HG03342 (cell line): ENCODE measurements around the gene RAB11FIP4.

ENCODE experiments used
- ATAC-seq: cut with Tn5 transposase; IDR thresholded peaks from one replicate; pipeline ENCODE4 v1.9.1; 2021; ENCODE audit warnings: mild to moderate bottlenecking, moderate library complexity; ENCODE audit not compliant: unreplicated experiment

RAB11FIP4 gene

DNA sequence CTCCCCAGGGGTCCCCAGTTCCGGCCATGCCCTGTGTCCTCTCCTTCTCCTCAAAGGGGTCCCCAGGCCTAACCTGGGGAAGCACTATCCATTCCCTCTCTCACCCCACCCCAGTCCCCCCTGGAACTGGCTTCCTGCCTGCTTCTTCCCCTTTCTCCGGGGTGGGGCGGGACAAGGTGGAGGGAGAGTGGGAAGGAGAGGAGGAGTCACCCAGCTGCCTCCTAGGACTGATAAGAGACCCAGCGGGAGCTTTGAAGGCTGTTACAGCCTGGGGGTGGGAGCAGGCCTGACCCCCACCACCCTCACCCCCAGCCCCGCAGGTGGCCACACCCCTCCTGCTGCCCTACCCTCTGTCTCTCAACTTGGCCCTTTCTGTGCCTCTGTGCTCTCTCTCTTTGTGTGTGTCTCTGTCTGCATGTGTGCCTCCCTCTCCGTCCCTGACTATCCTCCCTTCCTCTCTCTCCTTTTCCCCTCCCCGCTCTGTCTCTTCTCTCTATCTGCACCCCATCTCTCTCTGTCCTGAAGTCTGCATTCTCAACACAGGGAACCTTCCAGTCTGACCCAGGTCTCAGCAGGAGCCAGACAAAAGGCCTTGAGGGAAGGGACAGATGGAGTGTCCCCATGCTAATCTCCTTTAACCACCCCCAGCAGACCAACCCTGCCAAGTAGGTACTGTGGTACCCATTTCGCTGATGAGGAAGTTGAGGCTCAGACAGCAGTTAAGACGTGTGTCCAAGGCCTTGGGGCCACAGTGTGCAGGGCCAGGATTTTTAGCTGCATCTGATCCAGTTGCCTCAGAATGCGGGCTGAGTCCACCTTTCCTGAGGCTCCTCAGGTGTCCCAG, 66.1 kb downstream of the RAB11FIP4 start:
- no peak for ATAC-seq

DNA sequence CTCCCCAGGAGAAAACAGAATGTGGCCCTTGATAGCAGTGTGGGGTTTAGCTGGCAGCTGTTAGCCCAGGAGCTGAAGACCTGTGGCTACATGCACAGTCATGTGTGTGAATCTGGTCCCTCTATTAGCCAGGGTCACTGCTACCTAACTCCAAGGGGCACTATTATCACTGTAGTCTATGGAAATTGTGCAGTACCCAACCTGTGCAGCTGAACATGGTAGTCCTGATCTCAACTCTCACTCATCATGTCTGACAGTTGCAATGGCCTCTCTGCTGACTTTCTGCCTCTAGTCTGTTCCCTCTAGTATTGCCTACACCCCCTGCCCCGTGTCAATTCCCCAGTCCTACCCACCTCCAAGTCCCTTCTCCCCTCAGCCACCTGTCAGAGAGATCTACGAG, 67.4 kb downstream of the RAB11FIP4 start:
- no peak for ATAC-seq

DNA sequence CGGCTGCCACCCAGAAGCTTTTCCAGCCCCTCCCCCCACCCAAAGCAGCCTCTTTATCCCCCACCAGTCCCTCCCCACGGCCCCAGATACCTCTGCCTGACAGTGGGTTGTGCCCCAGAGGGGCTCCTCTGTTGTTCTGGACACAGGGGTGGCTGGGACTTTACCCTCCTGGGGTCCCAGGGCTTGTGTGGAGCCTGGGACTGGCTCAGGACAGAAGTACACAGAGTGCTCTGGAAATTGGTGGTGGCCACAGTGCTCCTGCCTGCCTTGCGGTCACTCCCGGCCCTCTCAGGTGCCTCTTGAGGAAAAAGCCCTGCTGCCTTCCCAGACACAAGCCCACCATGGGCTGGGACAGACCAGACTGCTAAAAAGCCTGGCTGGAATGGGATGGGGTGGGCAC, 68.2 kb downstream of the RAB11FIP4 start:
- no peak for ATAC-seq

DNA sequence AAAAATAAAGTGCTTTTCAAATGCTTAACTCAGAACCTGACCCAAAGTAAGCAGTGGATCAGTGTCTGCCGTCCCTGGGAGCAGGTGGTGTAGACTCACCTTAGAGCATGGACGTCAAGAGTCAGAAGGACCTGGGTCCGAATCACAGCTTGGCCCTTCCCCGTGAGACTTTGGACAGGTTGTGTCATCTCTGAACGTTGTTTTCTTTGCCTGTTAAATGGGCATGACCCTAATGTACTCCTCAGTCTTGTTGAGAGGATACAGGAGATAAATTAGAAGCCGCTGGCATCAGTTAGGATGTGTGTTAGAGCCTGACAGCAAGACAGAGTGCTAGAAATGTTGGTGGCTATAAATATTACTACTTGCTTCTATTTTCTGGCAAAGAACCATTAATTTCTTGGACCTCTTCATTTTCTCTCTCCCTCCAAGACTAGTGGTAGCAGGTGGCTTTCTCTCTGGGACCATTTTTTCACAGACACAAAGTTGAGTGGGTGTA, 68.8 kb downstream of the RAB11FIP4 start:
- no peak for ATAC-seq

DNA sequence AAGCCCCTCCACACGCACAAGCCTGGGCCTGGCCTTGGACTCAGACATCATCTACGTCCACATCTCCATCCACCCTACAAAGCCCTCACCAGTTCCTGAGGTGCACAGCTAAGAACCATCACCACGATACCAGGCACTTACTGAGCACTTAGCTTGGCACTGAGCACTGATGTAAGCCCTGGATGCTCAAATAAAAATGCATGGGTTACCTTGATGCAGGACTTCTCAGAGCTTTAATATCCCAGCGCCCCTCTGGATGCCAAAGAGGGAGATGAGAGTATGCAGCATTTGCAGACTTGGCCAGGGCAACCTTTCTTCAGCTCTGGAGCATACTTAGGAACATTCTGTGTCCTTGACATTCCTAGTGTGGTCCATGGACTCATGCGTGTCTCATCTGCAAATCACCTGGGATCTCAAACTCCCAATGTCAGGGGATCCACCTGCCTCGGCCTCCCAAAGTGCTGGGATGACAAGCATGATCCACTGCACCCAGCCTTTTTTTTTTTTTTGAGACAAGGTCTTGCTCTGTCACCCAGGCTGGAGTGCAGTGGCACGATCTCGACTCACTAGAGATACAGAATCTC, 69.8 kb downstream of the RAB11FIP4 start:
- no peak for ATAC-seq

DNA sequence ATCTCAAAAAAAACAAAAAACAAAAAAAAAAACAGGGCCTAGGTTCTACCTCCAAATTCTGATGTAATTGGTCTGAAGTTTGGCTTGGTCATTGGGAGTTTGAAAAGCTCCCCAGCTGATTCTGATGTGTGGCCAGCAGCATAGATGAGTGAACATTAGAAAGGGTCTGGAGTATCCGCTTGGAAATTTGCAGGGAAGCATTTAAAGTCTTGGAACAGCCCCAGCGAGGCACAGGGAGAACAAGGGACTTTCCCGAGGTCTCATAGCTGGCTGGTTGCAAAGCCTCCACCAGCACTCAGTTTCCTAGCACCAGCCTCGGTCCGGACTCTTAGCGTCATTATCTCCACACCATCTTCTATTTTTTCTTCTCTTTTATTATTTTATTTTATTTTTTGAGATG, 70.8 kb downstream of the RAB11FIP4 start:
- no peak for ATAC-seq

DNA sequence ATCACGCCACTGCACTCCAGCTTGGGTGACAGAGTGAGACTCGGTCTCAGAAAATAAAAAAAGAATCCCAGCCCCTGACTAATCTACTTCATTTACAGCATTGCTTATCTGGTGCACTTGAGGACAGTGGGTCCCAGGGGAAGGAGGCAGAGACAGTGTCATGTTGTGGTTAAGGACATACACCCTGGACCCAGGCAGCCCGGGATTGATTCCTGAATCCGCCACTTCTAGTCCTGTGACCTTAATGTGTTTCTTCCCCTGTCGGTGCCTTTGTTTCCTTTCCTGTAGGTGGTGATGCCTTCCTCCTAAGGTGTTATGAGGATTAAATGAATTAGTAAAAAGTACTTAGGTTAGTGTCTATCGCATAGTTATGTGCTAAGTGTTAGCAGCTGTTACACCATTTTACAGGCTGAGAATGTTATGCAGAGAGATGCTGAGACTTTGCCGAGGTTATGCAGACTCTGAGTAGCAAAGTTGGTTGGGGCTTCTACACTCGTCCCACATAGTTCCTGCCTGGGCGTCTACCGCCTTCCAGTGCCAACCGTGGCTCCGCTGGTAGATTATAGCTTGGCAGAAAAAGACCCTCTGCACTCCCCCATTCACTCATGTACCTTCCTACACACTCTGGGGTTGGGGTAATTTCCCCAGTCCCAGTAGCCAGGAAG, 74.8 kb downstream of the RAB11FIP4 start:
- no peak for ATAC-seq

DNA sequence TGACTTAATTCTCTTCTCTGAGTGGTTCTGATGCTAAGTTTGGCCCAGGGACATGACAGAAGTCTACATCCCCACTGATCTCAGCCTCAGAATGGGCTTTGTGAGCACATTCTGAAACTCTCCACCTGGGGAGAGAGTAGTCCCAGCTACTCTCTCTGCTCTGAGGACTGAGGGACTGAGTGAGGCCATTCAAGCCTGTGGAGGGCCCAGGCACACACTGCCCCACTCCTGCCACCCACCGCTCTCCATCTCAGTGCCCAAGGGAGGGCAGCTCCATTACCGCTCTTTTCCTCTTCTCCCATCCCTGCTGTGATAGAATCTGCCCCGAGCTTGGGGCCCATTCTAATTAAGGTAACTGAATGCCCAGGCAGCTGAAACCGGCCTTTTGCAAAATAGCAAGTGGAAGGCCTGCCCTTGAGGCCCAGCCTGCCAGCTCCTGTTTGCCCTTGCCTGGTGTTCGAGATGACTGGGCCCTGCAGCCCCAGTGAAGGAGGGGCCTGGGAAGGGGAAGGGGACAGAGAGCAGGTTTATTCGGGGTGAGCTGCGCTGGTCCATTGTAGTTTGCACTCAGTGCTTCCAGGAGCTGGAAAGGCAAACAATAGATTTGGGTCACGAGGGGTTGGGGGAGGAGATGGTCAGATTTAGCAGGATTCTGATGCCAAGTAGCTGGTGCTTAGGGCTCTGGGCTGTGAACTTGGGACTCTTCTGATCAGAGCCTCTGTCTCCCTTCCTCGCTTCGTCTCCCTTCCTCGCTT, 76.2 kb downstream of the RAB11FIP4 start:
- no peak for ATAC-seq

DNA sequence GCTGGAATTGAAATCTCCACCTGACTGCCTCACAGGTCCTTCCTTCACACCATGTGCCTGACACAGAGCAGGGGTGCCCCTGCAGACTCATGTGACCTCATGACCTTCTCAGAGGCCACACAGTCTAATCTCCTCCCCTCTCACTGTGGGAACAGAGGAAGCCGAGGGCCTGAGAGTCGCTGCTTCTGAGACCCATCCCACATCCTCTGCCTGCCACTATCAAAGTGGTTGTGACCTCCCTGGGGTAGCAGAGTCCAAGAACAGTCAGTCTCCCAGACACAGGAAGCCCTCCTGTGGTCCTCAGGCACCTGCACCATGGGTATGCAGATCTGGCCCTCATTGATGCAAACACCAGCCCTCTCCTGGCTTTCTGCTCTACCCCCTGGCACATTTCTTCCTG, 78.5 kb downstream of the RAB11FIP4 start:
- no peak for ATAC-seq

DNA sequence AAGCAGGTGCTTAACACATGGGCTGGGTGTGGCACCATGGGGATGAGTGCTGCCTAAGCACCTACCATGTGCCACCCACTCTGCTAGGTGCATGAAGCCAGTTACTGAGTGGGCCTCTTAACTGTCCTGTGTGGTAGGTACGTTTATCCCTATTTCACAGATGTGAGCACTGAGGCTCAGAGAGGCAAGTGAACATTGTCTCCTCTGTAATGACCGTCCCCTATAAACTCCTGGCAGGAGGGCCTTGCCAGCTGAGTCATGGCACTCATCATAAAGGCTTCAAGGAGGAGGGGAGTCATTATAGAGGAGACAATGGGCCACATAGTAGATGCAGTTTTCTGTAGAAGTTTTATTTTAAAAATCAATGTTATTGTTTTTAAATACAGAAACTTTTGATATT, 79.1 kb downstream of the RAB11FIP4 start:
- no peak for ATAC-seq

DNA sequence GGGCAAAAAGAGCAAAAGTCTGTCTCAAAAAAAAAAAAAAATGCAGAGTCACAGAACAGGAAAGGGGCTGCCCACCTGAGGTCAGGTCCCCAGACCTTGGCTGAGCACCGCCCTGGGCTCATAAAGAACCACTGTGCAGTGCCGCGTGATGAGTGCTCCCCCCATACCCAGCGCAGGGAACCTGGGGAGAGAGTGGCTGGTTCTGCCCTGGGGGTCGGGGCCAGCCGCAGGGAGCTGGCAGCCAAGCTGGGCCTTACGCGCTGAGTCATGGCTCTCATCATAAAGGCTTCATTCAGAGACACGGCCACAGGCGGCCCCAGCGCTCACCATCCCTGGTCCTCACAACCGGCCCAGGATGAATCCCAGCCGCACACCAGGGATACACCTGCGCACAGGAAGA, 80.7 kb downstream of the RAB11FIP4 start:
- ATAC-seq: no peak

DNA sequence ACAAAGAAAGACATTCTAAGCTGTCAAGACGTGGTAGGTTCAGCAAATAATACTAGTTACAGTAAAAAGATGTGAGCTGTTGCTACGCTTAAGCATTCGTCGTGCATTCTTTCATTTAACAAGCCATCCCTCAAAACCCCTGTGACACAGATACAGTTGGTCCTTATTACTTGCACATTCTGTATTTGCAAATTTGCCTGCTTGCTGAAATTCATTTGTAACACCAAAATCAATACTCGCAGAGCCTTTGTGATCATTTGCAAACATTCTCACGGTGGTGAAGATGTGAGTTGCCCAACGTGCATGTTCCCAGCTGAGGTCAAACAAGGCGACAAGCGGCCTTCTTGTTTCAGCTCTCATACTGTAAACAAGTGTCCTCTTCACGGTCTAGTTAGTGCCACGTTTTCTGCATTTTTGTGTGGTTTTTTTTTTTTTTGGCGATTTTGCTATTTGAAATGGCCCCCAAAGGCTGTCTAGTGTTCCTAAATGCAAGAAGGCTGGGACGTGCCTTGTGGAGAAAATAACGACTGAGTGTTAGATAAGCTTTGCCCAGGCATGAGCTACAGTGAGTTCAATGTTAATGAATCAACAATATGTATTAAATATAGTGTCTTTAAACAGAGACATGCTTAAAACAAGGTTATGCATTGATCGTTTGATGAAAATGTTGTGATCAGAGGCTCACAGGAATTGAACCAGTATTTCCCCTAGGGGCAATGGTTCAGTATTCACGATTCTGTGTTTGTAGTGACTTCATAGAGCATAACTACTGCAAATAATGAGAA, 84.1 kb downstream of the RAB11FIP4 start:
- no peak for ATAC-seq

DNA sequence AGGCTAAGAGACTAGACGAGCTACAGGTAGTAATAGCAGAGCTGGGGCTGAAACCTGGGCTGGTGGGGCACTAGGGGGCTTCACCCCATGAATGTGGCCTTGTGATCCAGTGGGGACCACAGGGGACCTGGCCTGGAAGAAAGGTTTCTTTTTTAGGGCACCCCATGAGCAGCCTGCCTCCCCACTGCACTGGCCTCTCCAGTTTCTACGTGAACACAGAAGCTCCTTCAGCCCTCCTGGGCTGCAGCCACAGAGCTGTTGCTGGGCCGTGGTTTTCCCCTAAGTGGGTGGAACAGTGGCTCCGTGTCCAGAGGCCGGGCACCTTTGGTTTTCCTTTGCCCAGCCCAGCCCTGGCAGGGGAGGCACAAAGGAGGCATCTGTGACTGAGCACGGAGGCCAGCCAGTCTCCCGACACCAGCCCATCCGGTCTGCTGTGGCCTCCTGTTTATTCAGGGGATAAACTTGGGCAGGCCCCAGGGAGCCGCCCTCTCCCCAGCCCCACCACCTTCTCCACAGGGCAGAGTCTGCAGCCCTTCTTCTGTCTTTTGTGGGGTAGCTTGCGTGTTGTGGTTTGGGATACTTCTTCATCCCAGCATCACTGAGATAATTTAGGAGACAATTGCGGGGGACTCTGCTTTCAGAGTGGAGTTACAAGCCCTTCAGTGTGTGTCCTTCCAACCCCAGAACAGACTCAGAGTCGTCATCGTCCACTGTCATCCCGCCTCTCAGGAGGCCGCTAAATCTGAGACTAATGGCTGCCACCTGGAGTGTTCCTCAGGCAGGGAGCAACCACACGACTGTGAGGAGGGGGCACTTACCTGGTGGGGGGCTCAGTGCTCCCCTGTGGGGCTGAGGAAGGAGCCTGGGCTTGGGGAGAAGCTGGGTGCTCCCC, 85.3 kb downstream of the RAB11FIP4 start:
- ATAC-seq: no peak

DNA sequence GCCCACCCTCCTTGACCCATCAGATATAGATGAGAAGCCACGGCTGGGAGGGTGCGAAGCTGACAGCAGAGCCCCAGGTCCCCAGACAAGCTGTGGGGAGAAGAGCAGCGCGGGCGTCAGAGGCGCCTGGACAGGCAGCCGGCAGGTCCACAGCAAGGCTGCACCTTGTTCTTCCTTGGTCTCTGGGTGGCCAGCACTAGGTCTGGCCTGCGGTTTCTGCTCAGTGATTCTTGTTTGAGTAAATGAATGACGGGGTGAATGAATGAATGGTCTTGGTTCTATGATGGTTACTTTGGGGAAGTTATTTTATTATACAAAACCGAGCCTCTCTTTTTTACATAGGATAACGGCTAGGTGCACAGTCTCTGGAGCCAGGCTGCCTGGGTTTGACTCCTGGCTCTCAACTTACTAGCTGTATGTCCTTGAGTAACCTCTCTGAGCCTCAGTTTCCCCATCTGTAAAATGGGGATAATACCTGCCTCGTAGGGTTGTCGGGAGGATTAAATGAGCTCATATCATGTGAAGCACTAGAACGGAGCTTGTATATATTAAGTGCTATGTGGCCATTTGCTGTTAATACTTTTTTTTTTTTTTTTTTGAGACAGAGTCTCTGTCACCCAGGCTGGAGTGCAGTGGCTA, 86.1 kb downstream of the RAB11FIP4 start:
- ATAC-seq: no peak

DNA sequence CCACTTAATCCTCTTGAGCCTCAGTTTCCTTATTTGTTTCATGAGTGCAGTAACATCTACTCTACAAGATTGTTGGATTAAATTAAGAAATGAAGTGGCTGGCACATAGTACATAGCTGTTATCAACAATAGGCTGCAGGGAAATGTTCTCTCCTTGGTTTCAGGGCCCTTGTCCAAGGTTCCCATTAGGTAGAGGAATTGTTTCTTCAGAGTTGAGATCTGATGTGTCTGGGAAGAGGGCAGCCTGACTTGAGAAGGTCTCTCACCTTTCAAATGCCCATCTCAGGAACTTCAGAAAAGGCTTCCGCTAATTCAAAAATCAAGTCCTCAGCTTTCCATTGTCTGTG, 87.6 kb downstream of the RAB11FIP4 start:
- no peak for ATAC-seq

DNA sequence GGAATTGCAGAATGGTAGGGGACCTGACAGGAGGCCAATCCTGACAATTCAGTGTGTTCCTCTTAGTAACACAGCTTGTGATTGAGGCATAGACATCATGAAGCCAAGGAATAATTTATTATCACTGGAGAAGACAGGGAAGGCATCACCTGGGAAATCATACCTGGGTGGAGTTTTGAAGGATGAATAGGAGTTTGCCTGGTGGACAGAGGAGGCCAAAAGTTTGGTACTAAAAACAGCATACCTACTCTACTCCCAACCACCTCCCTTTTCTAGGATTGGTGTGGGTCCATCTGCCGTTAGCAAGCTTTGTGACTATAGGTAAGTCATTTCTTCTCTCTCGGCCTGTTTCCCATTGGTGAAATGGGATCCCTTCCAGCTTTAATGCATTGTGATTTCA, 88.0 kb downstream of the RAB11FIP4 start:
- no peak for ATAC-seq

DNA sequence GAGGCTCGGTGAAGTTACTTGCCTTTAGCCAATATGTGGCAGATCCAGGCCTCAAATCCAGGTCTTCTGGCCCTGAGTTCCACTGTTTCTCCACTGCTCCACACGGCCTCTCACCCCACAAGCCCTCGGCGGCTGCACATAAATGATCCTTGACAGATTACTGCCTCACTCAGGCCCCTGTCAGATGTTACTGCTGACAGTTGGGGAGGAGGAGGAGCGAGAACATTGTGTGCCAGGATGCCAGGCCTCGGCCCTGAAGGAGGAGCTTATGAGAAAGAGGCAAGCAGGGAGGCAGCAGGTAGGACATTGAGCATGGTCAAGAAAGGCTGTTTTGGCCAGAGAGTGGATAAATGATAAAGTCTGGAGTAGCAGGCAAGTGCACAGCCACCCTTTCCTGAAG, 88.6 kb downstream of the RAB11FIP4 start:
- ATAC-seq: no peak

DNA sequence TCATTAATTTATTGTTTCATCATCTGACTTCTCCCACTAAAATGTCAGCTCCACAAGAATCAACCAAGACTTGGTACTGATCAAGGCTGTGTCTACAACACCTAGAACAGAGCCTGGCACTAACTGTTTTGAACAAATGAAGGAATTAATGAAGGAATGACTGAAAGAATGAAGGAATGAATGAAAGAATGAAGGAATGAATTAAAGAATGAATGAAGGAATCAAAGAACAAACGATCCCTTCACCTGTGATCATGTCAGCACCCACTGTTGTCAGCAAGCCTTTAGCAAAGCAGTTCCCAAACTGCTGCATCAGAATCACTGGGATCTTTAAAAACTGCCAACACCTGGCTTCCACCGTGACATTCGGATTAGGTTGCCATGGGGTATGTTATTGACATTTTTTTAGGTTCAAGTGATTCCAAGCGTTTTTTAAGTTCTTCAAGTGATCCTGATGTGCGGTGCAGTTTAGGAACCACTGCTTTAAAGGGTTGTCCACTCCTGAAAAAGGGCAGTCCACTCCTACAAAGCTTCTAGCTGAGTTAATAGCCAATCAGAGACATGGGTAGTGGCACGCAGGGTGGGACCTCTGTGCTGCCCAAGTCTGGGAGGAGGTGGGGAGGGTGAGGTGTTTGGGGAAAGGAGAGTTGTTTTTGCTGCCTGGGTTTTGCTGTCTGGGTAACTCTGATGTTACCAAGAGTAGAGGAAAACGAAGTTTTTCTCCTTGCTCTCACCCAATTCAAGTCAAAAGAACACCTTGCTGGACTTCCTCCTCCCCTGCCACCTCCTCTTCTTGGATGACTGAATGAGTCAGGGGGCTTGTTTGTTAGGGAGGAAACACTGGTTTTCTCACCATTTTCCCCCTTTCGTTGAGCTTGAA, 89.7 kb downstream of the RAB11FIP4 start:
- ATAC-seq: no peak
